Skin epidermis (tissue), 12 donors: ENCODE measurements around the gene PIGK.

Experiments used
- H3K27ac ChIP-seq, 21 experiments: fragments of 200-600 bp; sonication (generic) in 11 of 21; one replicate each; pipeline ENCODE4 v1.5.0; 2020; ENCODE audit warnings: mild to moderate bottlenecking in 3 of 21, inconsistent platforms in 2 of 21, moderate library complexity in 2 of 21
- H3K4me3 ChIP-seq, 7 experiments: fragments of 200-600 bp; sonication (generic) in 2 of 7; one replicate each; pipeline ENCODE4 v1.5.0; 2020; ENCODE audit warnings: inconsistent platforms in 2 of 7, mild to moderate bottlenecking in 2 of 7, moderate library complexity in 1 of 7

PIGK gene

GRCh38 chr1:77118712-77119111 is 100.5 kb downstream of the PIGK start:
- H3K4me3 ChIP-seq = no peak overlapping the region
- no peak overlapping the region for H3K27ac ChIP-seq

- H3K27ac ChIP-seq = no peak overlapping the region
- H3K4me3 ChIP-seq = no peak overlapping the region
Observed at GRCh38 chr1:77104672-77105071, 114.6 kb downstream of the PIGK start.

GRCh38 chr1:77103486-77103885 is 115.7 kb downstream of the PIGK start:
- Histone ChIP-seq H3K4me3 (no peak overlapping the region), H3K27ac (no peak overlapping the region)

- Histone ChIP-seq H3K27ac (no peak overlapping the region), H3K4me3 (no peak overlapping the region)
Observed at GRCh38 chr1:77100875-77101274, 118.4 kb downstream of the PIGK start.

- Histone ChIP-seq H3K4me3 (no peak overlapping the region), H3K27ac (no peak overlapping the region)
Observed at GRCh38 chr1:77096496-77097255, 122.6 kb downstream of the PIGK start.

- Histone ChIP-seq H3K4me3 (no peak overlapping the region), H3K27ac (no peak overlapping the region)
Observed at GRCh38 chr1:77095236-77095635, 124.0 kb downstream of the PIGK start.

- Histone ChIP-seq H3K27ac (no peak overlapping the region), H3K4me3 (no peak overlapping the region)
Observed at GRCh38 chr1:77089756-77090155, 129.5 kb downstream of the PIGK start.

- Histone ChIP-seq H3K4me3 (no peak overlapping the region), H3K27ac (no peak overlapping the region)
Observed at GRCh38 chr1:77085109-77085508, 134.1 kb downstream of the PIGK start.

GRCh38 chr1:77084457-77084856 is 134.8 kb downstream of the PIGK start:
- no peak overlapping the region for H3K4me3 ChIP-seq

GRCh38 chr1:77081834-77082233 is 137.4 kb downstream of the PIGK start:
- H3K27ac ChIP-seq = no peak overlapping the region
- no peak overlapping the region for H3K4me3 ChIP-seq

More at GRCh38 chr1:77084457-77084856, 134.8 kb downstream of the PIGK start:
- no peak overlapping the region for H3K27ac ChIP-seq

- H3K4me3 ChIP-seq = no peak overlapping the region
- no peak overlapping the region for H3K27ac ChIP-seq
Observed at GRCh38 chr1:77076759-77077158, 142.5 kb downstream of the PIGK start.

GRCh38 chr1:77068013-77068412 is 151.2 kb downstream of the PIGK start:
- H3K4me3 ChIP-seq = no peak overlapping the region
- H3K27ac ChIP-seq = no peak overlapping the region

GRCh38 chr1:77065693-77066342 is 153.4 kb downstream of the PIGK start:
- Histone ChIP-seq H3K4me3 (no peak overlapping the region), H3K27ac (no peak overlapping the region)

GRCh38 chr1:77064246-77064645 is 155.0 kb downstream of the PIGK start:
- no peak overlapping the region for H3K27ac ChIP-seq
- no peak overlapping the region for H3K4me3 ChIP-seq

GRCh38 chr1:77063118-77063517 is 156.1 kb downstream of the PIGK start:
- H3K4me3 ChIP-seq = no peak overlapping the region
- no peak overlapping the region for H3K27ac ChIP-seq

- Histone ChIP-seq H3K4me3 (no peak overlapping the region), H3K27ac (no peak overlapping the region)
Observed at GRCh38 chr1:77061162-77061561, 158.1 kb downstream of the PIGK start.

GRCh38 chr1:77060000-77060399 is 159.2 kb downstream of the PIGK start:
- Histone ChIP-seq H3K4me3 (no peak overlapping the region), H3K27ac (no peak overlapping the region)

GRCh38 chr1:77057994-77058585 is 161.1 kb downstream of the PIGK start:
- Histone ChIP-seq H3K27ac (no peak overlapping the region), H3K4me3 (no peak overlapping the region)

GRCh38 chr1:77056525-77056924 is 162.7 kb downstream of the PIGK start:
- H3K4me3 ChIP-seq = no peak overlapping the region

GRCh38 chr1:77051425-77051824 is 167.8 kb downstream of the PIGK start:
- H3K27ac ChIP-seq = no peak overlapping the region
- H3K4me3 ChIP-seq = no peak overlapping the region

More at GRCh38 chr1:77056525-77056924, 162.7 kb downstream of the PIGK start:
- no peak overlapping the region for H3K27ac ChIP-seq

- Histone ChIP-seq H3K4me3 (no peak overlapping the region), H3K27ac (no peak overlapping the region)
Observed at GRCh38 chr1:77048615-77049005, 170.6 kb downstream of the PIGK start.
